Activated T-helper 1 cell treated with Interleukin-2 at 50 U/mL for 16 hours (primary cell): ENCODE results near the gene PPP3CA.
"Not testable (repeated sequence)": the region's sequence is repeated elsewhere in the genome, so short reads cannot be mapped to it uniquely, and the experiment has no call there.

Experiments
- DNase-seq: peaks from one replicate; pipeline ENCODE4 v3.0.0-alpha.2; 2020; ENCODE audit warnings: low read depth

PPP3CA gene

GRCh38 chr4:101092609-101093008 is 254.7 kb downstream of the PPP3CA start:
- not testable (repeated sequence) for DNase-seq

- DNase-seq, result no peak
Observed at GRCh38 chr4:101089168-101089567, 258.2 kb downstream of the PPP3CA start.

GRCh38 chr4:101086801-101087586 is 260.3 kb downstream of the PPP3CA start:
- no peak for DNase-seq

GRCh38 chr4:101083131-101083530 is 264.2 kb downstream of the PPP3CA start:
- no peak for DNase-seq

GRCh38 chr4:101081695-101082369 is 265.5 kb downstream of the PPP3CA start:
- DNase-seq, result no peak

GRCh38 chr4:101081166-101081565 is 266.2 kb downstream of the PPP3CA start:
- DNase-seq, result no peak

GRCh38 chr4:101078950-101079349 is 268.4 kb downstream of the PPP3CA start:
- DNase-seq, result no peak

- DNase-seq, result no peak
Observed at GRCh38 chr4:101076032-101076431, 271.3 kb downstream of the PPP3CA start.

- DNase-seq, result no peak
Observed at GRCh38 chr4:101075536-101075935, 271.8 kb downstream of the PPP3CA start.

GRCh38 chr4:101074326-101074725 is 273.0 kb downstream of the PPP3CA start:
- no peak for DNase-seq

GRCh38 chr4:101071241-101071640 is 276.1 kb downstream of the PPP3CA start:
- DNase-seq, result no peak

GRCh38 chr4:101068115-101068514 is 279.2 kb downstream of the PPP3CA start:
- no peak for DNase-seq

- no peak for DNase-seq
Observed at GRCh38 chr4:101067383-101067782, 279.9 kb downstream of the PPP3CA start.

GRCh38 chr4:101066626-101067170 is 280.6 kb downstream of the PPP3CA start:
- DNase-seq, result no peak

GRCh38 chr4:101065935-101066485 is 281.3 kb downstream of the PPP3CA start:
- no peak for DNase-seq

- no peak for DNase-seq
Observed at GRCh38 chr4:101065346-101065745, 282.0 kb downstream of the PPP3CA start.

- DNase-seq, result no peak
Observed at GRCh38 chr4:101064541-101065180, 282.7 kb downstream of the PPP3CA start.

- DNase-seq, result no peak
Observed at GRCh38 chr4:101055392-101055791, 291.9 kb downstream of the PPP3CA start.

- no peak for DNase-seq
Observed at GRCh38 chr4:101050837-101051205, 296.5 kb downstream of the PPP3CA start.

- no peak for DNase-seq
Observed at GRCh38 chr4:101050088-101050836, 297.1 kb downstream of the PPP3CA start.

GRCh38 chr4:101049549-101050001 is 297.8 kb downstream of the PPP3CA start:
- DNase-seq, result no peak

- no peak for DNase-seq
Observed at GRCh38 chr4:101044766-101045165, 302.6 kb downstream of the PPP3CA start.
